T-helper 2 cell (primary cell): ENCODE measurements around the gene RNU5D-1.
A peak's percentile ranks its signal among the peaks of the same experiment; 100 is the strongest.
"Not testable (repeated sequence)": the region's sequence is repeated elsewhere in the genome, so short reads cannot be mapped to it uniquely, and the experiment has no call there.

Experiments
- DNase-seq, 5 experiments: peaks; one replicate each; pipeline versions ENCODE4 v3.0.0 to v3.0.0-alpha.2; 2012 to 2022

Gene RNU5D-1

DNA sequence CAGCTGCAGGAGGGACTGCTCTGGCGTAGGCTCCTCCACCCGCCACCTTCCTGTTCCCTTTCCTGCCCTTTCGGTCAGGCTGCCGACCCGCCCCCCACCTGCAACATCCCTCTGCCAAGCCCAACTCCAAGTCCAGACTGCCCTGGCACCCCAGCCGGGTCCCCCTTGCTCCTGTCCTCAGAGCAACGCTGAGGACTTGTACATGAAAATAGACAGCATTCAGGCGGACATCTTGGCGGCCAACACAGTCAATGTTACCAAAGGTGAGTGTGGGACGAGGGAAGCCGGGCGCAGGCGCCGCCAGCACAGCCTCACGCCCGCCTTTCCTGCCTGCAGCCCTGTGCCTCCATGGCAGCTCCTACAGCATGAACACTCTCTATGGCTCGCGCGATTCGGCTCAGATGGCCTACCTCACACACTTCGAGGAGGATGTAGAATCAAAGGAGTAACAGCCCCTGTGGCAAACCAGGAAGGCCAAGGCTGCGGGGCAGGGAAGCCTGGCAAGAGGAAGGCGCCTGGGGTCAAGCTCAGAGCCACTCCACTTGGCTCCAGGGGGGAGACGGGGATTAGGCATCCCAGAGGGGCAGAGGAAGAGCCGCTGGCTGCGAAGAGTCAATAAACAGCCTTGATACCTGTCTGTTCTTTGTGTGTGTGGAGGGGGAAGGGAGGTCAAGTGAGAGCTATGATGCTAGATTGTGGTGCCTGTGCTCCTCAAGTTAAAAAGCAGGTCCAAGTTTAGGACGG lies 5.8 kb downstream of the RNU5D-1 start:
- no peak for DNase-seq

DNA sequence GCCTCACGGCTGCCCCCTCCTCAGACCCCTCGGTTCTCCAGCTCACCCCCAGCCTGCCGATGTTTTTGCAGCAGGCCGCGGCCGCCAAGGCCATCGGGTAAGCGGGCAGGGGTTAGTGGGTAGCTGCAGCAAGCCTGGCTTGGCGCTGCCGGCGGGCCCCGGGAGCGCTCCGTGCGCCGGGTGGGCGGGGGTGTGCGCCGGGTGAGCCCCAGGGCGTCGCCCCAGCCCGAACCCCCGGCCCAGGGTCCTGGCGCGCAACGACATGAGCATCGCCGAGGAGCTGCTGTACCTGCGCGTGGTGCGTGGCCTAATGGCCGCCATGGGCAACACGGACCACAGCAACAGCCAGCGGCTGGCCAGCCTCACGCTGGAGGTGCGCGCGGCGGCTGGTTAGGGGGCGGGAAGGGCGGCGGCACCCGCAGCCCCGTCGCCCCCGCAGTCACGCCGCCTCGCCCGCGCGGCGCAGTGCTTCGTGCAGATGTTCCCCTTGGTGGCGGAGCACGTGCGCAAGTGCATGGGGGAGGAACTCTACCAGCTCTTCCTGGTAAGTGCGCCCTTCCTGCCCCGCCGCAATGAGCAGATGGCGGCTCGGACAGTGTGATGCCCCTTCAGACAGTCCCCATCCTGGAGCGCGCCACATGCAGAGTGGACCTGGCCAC lies 6.5 kb downstream of the RNU5D-1 start:
- peak in 1 of 5 experiments; percentile 39 for DNase-seq

DNA sequence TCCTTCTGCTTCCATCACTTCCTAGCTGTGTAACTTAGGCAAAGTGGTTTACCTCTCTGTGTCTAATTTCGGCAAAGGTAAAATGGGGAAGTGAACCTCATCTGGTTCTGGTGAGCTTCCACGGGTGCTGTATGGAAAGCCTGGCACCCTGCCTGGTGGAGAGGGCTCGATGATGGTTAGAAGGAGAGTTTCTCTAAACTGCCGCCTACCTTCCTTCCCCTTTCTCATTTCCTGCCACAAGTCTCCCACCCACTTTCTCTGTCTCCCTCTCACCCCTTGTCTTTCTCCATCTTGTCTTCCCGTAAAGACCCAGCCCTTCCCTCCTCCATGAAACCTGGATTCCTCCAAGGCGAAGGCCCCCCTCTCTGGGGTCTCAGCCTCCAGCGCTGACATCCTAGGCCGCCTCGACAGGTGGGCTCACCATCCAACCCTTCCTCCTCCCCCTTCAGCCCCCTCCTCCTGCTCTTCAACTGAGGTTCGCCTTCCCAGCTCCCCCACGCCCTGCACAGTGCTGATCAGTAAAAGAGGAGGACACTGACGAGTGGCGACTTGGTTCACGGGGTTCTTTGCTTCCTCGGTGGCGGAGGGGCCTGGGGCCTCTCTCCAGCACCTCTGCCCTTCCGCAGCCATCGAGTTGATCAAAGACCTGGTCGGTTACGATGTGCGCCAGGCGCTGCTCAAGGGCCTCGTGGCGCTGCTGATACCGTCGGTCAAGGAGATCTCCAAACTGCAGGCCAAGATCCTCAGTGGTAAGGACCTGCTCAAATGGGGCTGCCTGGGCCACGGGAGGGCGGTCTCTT lies 7.3 kb downstream of the RNU5D-1 start:
- DNase-seq = peak in 1 of 5 experiments; percentile 62

DNA sequence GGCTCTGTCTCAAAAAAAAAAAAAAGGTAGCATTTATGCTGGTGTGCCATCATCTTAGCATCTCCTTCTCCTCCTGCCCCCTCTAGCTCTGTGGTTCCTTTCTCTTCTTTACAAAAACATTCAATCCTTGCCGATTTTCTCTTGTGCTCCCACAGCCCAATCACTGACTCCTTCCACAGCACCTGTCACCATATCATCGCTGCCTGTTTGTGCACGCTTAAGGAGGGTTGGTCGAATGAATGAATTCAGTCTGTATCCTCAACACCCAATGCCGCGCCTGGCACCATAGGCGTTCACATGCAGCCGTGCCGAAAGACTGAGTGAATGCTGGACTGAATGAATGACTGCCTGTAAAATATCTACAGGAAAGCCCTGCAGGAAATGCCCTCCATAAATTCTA lies 7.9 kb downstream of the RNU5D-1 start:
- DNase-seq = peak in 1 of 5 experiments; percentile 57

DNA sequence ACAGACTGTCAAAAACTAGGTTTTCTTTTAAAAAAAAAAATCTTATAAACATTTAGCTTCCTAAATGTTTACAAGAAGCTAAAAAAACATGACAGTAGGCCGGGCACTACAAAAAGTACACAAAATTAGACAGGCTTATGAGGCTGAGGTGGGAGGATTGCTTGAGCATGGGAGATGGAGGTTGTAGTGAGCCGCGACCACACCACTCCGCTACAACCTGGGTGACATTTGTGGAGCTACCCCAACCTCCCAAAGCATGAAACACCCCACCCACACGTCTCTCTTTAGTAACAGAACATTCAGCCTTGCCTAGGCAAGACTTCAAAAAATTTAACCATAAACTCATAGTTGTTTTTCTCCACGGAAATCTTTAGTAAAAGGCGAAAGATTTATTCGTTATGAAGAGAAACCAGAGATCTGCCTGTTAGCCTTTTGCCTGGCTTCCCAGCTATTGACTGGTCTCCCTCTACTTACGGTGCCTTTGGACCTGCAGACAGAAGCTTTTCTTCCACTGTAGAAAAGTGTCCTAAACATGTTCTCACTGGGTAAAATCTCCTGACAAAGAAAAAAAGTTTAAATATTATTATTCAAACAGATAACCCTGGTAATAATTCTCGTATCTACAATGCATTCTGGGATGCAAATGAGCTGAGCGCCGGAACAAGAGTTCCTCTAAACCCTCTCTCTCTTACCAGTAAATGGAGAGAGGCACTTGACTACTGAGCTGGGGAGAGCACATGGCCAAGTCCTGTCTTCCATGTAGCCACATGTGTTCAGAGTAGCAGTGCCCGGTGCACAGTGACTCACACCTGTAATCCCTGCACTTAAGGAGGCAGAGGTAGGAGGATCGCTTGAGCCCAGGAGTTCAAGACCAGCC lies 9.2 kb downstream of the RNU5D-1 start:
- DNase-seq = peak in 4 of 5 experiments; percentile 41 to 99 (median 72)

DNA sequence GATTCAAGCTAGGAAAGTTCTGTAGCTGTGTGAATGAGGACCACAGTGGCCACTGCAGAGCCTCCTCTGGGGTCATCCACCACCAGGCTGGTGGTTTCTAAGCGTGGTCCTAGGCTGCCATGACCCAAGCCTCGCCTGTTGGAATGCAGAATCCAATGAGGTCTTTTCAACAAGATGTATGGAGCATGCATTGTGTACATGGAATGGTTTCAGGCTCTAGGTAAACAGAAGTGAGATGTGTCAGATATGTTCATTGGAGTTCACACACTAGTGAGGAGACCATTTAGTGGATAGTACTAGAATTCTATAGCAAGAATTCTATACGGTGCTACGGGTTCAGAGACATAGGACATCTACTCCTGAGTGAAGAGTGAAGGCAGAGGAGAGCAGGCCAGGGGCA lies 10.7 kb downstream of the RNU5D-1 start:
- DNase-seq = no peak

DNA sequence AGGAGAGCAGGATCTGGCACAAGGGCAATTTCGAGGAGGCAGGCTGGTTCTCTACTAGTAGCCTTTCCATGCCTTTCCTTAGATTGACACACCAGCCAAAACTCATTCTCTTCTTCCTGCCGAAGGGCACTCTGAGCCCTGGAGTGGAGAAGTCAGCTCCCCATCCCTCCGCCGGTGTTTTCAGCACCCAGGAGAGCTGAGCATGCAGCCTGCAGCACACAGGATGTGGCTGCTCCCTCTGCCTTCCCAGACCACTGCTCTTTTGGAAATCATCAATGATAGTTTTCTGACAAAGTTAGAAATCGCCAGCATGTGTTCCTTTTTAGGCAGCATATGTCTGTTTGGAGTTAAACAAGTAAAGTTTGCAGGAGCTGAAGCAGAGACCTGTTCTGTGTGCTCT lies 11.7 kb downstream of the RNU5D-1 start:
- peak in 1 of 5 experiments; percentile 34 for DNase-seq

DNA sequence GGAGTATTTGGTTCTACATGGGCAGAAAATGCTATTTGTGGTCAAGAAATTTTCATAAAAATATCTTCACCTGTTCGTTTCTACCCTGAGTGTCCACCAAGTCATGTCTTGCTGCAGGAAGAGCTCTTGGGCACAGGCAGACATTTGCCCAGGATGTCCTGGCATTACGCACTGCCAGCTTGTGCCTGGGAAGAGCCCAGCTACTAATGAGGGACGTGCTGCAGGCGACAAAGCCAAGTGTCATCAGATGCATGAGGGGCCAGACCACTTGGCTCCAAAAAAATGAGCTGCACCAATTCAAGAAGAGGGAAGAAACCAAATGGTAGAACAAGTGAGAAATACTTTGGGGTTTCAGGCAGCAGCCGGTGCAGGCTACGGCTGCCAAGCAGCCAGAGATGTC lies 12.9 kb downstream of the RNU5D-1 start:
- no peak for DNase-seq

DNA sequence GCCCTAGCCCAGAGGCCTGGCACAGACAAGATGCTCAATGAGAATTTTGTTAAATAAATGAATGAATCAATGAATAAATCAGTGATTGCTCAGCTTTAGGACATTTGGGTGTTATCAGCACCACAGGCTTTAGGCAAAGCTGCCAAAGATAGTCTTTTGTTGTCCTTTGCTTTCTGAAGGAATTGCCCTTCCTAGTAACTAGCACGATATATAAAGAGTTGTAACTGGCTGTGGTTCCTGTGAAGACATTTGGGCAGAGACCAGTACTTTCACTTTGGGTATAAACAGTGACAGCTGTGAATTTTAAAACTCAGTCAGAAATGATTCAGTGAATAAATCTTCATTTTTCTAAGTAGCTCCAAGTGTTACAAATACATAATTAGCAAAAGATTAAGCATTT lies 13.3 kb downstream of the RNU5D-1 start:
- DNase-seq = peak in 1 of 5 experiments; percentile 45

DNA sequence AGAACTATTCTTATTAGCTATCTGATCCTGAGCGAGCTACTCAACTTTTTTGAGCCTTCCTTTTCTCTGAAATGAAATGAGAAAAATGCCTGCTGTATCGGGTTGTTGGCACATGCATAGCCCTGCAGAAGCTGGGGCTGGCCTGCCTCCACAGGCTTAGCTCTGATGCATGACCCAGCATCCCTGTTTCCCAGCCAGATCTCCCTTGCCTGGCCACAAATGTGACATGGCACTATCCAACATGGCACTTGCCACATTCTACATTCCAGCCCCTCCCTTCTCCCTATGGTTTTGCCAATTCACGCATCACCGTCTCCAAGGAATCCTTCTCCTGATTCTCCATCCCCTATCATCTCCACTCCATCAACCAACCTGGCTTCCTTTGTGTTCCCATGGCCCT lies 13.8 kb downstream of the RNU5D-1 start:
- DNase-seq = no peak

DNA sequence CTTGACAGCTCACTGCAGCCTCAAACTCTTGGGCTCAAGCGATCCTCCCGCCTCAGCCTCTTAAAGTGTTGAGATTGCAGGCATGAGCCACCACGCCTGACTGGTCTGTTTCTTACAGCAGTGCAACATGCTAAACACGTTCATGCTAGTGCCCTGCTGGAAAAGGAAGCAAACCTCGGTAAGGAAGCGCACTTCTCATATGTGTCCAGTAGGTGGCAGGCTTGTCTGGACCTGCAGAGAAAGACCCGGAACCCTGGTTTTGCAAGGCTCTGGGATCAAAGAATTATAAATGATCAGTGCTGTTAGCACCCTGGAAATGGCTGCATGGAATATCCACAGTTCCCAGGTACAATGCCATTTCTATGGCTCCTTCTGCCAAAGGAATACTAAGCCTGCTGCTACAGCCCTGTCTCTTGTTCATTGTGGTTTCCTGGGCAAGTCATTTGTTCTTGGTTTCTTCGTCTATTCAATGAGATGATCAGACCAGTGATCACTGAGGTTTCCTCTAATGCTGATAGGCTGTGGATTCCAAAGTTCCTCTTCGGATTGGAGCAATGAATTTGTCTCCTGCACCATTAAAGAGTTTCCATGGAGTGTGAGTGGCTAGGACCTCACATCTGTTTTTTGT lies 15.9 kb downstream of the RNU5D-1 start:
- DNase-seq = peak in 4 of 5 experiments; percentile 38 to 85 (median 51)

DNA sequence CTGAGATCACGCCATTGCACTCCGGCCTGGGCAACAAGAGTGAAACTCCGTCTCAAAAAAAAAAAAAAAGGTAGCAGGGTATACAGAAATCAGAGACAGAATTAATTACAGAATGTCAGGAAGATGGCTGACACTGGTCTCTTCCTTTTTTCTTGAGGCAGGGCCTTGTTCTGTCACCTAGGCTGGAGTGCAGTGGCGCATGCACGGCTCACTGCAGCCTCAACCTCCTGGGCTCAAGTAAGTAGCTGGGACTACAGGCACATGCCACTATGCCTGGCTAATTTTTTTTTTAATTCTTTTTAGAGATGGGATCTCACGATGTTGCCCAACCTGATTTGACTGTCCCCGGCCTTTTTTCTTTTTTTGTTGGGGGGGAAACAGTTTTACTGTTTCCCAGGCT lies 16.4 kb downstream of the RNU5D-1 start:
- no peak for DNase-seq

DNA sequence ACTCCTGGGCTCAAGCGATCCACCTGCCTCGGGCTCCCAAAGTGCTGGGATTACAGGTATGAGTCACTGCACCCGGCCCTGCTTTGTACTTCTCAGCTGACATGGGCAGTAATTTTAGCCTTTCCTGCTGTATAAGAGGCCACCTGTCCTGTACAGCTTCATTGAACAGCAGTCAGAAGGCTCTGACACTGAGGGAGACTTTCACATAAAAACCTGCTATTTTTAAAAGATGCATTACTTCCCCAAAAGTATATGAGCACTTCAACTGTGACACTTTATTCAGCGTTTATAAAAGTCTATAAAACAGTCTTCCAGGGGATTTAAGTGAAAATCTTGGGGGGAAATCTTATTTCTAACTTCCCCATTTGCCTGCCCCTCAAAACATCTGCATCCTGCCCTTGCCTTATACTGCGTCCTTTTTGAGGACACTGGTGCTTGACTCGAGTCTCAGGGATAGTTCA lies 17.6 kb downstream of the RNU5D-1 start:
- no peak for DNase-seq

DNA sequence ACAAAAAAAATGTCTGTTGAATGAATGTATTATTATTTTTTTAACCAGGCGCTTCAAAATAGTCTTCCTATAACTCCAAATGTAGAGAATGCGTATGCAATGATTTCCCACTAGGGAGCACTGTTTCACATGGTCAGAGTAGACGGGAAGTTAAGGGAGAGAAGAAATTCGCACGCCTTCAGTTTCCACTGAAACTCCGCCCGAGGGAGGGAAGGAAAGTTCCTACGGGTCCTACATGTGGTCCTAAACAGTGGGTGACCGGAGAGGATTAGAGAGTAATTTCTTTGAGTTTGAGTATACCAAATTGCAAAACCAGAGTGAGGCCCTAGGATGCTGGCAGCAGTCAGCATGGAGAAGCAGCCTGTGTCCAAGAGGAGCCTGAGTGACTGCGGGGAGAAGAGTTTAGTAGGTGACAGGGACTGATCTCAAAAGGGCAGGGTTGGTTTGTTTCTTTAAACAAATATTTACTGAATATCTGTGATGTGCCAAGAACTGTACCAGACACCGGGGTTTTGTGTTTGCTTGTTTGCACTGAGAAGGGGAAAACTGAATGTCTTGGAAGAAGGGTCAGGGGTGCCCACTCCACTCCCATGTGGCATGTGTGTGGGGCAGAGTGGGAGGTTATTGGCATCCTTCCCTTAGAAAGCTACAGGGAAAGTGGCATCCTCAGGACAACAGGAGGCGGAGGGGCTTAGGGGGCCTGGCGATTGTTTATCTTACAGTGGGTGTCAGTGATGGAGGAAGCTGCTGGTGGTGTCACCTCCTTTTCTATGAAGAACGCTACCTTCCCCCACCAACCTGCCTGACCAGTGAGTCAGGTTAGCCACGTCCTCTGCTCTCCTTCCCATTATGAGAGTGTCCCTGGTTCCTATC lies 22.8 kb downstream of the RNU5D-1 start:
- DNase-seq = peak in 1 of 5 experiments; percentile 57

DNA sequence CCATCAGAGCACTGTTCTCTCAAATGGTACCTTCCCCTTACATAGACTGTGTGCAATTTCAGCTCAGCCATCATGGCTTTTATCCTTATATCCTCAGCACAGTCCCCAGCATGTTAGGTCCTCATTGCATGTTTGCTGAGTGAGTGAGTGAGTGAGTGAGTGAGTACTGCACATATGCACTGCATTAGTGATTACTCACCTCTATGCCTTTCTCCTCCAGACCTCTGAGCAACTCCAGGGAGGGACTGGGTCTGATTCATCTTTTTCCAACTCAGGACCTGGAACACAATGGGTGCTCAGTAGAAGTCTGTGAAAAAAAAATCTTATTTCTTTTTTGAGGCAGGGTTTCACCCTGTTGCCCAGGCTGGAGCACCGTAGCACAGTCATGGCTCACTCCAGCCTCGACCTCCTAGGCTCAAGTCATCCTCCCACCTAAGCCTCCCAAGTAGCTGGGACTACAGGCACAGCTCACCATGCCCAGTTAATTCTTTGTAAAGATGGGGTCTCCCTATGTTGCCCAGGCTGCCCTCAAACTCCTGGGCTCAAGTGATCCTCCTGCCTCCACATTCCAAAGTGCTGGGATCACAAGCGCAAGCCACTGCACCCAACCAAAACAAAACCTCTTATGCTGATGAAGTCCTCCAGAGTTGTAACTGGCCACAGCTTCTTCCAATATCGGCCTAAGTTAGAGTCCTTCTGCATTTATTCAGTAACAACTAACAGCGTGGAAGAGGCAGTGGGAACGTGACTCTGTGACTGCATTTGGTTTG lies 23.7 kb downstream of the RNU5D-1 start:
- no peak for DNase-seq

DNA sequence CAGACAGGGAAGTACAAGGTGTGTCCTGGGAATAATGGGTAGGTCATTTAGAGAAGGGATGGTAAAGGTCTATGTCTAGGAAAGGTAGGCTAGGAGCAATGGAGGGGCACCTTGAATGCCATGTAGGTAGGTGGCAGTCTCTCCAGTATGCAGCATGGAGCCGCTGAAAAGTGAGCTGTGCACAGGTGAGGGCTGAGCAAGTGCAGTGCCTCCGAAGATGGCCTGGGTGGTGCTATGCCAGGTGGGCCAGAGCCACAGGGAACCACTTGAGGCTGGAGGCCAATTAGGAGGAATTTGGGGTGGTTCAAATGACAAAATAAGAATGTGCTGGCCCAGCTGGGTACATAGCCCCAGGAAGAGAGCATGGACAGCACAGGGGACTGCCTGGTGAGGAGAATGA lies 25.0 kb downstream of the RNU5D-1 start:
- no peak for DNase-seq

DNA sequence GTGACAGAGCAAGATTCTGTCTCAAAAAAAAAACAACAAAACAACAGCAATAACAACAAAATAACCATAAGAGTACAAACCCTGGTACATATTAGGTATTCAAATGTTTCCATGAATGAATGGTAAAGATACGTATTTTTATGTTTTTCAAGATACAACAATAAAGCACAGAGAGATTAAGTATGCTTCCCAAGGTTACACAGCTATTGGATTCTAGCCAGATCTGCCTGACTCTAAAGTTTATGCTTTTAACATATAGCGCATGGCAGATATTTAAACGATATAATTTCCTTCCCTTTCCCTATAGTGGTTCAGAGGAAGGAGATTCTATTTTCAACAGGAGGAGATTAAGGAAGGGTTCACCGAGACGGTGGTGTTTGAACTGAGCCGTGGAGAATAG lies 25.5 kb downstream of the RNU5D-1 start:
- DNase-seq = no peak

DNA sequence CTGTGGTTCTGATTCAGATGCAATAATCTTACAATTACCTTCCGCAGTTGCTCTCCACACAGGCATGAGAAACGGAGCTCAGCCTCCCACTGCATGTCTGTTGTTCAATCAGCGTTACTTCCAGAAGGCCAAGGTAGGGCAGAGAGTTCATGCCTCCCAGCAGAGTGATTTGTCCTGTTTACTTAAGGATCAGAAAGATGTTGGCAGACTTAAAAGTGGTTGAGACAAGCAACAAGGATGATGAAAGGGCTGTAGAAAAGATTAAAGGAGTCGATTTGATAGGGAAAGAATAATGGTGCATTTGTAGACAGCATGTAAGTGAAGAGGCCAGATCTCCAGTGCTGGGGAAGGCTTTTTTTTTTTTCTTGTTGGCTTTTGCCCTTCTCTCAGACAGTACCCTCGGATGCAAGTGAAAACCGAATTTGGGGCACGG lies 29.8 kb downstream of the RNU5D-1 start:
- DNase-seq = no peak

DNA sequence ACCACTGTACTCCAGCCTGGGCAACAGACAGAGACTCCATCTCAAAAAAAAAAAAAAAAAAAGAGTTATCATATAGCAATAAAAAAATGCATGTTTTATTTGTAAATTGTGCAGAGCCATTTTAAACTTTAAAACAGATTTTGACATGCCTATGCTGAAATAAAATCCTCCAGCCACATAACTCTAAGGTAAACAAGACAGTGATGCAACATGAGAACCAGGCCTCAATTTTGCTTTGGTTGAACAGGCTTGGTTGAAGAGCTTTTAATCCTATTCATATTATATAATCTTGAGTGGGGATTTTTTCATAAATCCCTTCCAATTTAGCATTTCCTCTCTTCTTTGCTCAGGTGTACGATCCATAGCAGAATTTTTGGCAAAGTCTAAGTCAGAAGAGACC lies 30.4 kb downstream of the RNU5D-1 start:
- no peak for DNase-seq

DNA sequence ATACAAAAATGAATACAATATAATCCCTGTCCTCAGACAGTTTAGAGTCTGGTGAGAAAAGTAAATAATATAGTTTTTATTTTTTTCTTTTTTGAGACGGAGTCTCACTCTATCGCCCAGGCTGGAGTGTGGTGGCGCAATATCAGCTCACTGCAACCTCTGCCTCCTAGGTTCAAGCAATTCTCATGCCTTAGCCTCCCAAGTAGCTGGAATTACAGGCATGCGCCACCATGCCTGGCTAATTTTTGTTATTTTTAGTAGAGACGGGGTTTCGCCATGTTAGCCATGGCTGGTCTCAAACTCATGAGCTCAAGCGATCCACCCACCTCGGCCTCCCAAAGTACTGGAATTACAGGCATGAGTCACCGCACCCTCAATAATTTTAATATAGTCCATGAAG lies 31.6 kb downstream of the RNU5D-1 start:
- DNase-seq = not testable (repeated sequence)
